GM19025 (cell line): ENCODE measurements around the gene ULK4.

Experiments
- ATAC-seq: cut with Tn5 transposase; IDR thresholded peaks from one replicate; pipeline ENCODE4 v1.9.1; 2021; ENCODE audit warnings: mild to moderate bottlenecking, low read depth, moderate library complexity; ENCODE audit not compliant: unreplicated experiment

The ULK4 gene

GRCh38 chr3:41329881-41330280 lies 632.0 kb downstream of the ULK4 start:
- no peak for ATAC-seq

GRCh38 chr3:41328926-41329325 lies 633.0 kb downstream of the ULK4 start:
- no peak for ATAC-seq

- no peak for ATAC-seq
Measured at GRCh38 chr3:41327718-41328117, 634.2 kb downstream of the ULK4 start.

- no peak for ATAC-seq
Measured at GRCh38 chr3:41324156-41324475, 637.8 kb downstream of the ULK4 start.

- no peak for ATAC-seq
Measured at GRCh38 chr3:41323467-41324155, 638.3 kb downstream of the ULK4 start.

GRCh38 chr3:41321642-41321980 lies 640.3 kb downstream of the ULK4 start:
- no peak for ATAC-seq

- ATAC-seq: no peak
Measured at GRCh38 chr3:41320953-41321641, 640.8 kb downstream of the ULK4 start.

GRCh38 chr3:41318520-41318919 lies 643.4 kb downstream of the ULK4 start:
- no peak for ATAC-seq

GRCh38 chr3:41317718-41318117 lies 644.2 kb downstream of the ULK4 start:
- no peak for ATAC-seq

- no peak for ATAC-seq
Measured at GRCh38 chr3:41317298-41317697, 644.6 kb downstream of the ULK4 start.

- ATAC-seq: no peak
Measured at GRCh38 chr3:41315126-41315525, 646.8 kb downstream of the ULK4 start.

GRCh38 chr3:41308119-41308518 lies 653.8 kb downstream of the ULK4 start:
- ATAC-seq: no peak

- no peak for ATAC-seq
Measured at GRCh38 chr3:41307065-41307464, 654.8 kb downstream of the ULK4 start.

- no peak for ATAC-seq
Measured at GRCh38 chr3:41304593-41304992, 657.3 kb downstream of the ULK4 start.

- no peak for ATAC-seq
Measured at GRCh38 chr3:41302295-41302694, 659.6 kb downstream of the ULK4 start.

GRCh38 chr3:41301548-41301947 lies 660.4 kb downstream of the ULK4 start:
- ATAC-seq: no peak

- ATAC-seq: no peak
Measured at GRCh38 chr3:41299036-41299435, 662.9 kb downstream of the ULK4 start.

- ATAC-seq: no peak
Measured at GRCh38 chr3:41297750-41298149, 664.2 kb downstream of the ULK4 start.

GRCh38 chr3:41296556-41296955 lies 665.3 kb downstream of the ULK4 start:
- ATAC-seq: no peak

- no peak for ATAC-seq
Measured at GRCh38 chr3:41295740-41296139, 666.2 kb downstream of the ULK4 start.

GRCh38 chr3:41293169-41293681 lies 668.7 kb downstream of the ULK4 start:
- no peak for ATAC-seq

GRCh38 chr3:41290736-41291135 lies 671.2 kb downstream of the ULK4 start:
- ATAC-seq: no peak
